ENCODE measurements around the gene BEX4. TPM values are rescaled to one million over a fixed set of nuclear protein-coding genes. Genes with fewer than 3 reads are reported as not detected.
"Not testable (repeated sequence)": the region's sequence is repeated elsewhere in the genome, so short reads cannot be mapped to it uniquely, and the experiment has no call there.

BEX4 gene
- total and polyA plus RNA-seq, 2 experiments from 2014 or later, result 39.3 to 135 TPM

GRCh38 chrX:103234869-103235268, 20.0 kb downstream of the BEX4 start:
- H4K20me1 ChIP-seq (replicated peaks; ENCODE audit: insufficient read depth), result no peaks in the 10 kb centered on the region
- H3K27ac Mint-ChIP-seq, result no peak overlapping the region
- H3K9me3 Mint-ChIP-seq, result no peaks in the 10 kb centered on the region
- no peak for TF ChIP-seq ZNF114 (CRISPR knock-in tag; IDR thresholded peaks at IDR 0.05)
- TF ChIP-seq, protein P1, sequence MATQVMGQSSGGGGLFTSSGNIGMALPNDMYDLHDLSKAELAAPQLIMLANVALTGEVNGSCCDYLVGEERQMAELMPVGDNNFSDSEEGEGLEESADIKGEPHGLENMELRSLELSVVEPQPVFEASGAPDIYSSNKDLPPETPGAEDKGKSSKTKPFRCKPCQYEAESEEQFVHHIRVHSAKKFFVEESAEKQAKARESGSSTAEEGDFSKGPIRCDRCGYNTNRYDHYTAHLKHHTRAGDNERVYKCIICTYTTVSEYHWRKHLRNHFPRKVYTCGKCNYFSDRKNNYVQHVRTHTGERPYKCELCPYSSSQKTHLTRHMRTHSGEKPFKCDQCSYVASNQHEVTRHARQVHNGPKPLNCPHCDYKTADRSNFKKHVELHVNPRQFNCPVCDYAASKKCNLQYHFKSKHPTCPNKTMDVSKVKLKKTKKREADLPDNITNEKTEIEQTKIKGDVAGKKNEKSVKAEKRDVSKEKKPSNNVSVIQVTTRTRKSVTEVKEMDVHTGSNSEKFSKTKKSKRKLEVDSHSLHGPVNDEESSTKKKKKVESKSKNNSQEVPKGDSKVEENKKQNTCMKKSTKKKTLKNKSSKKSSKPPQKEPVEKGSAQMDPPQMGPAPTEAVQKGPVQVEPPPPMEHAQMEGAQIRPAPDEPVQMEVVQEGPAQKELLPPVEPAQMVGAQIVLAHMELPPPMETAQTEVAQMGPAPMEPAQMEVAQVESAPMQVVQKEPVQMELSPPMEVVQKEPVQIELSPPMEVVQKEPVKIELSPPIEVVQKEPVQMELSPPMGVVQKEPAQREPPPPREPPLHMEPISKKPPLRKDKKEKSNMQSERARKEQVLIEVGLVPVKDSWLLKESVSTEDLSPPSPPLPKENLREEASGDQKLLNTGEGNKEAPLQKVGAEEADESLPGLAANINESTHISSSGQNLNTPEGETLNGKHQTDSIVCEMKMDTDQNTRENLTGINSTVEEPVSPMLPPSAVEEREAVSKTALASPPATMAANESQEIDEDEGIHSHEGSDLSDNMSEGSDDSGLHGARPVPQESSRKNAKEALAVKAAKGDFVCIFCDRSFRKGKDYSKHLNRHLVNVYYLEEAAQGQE (IDR thresholded peaks at IDR 0.05; ENCODE audit: unreplicated experiment), result no peak
- TF ChIP-seq, protein P2, sequence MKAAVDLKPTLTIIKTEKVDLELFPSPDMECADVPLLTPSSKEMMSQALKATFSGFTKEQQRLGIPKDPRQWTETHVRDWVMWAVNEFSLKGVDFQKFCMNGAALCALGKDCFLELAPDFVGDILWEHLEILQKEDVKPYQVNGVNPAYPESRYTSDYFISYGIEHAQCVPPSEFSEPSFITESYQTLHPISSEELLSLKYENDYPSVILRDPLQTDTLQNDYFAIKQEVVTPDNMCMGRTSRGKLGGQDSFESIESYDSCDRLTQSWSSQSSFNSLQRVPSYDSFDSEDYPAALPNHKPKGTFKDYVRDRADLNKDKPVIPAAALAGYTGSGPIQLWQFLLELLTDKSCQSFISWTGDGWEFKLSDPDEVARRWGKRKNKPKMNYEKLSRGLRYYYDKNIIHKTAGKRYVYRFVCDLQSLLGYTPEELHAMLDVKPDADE (IDR thresholded peaks at IDR 0.05), result no peak
- TF ChIP-seq CREB1 (CRISPR knock-in tag; IDR thresholded peaks at IDR 0.05; ENCODE audit: low read depth), result no peak
- TF ChIP-seq STAT1 (IDR thresholded peaks at IDR 0.05; ENCODE audit: unreplicated experiment), result no peak
- H3K27me3 ChIP-seq (ENCODE audit: insufficient read depth), result no peaks in the 10 kb centered on the region
- no peak overlapping the region for H3K4me3 ChIP-seq
- DNase-seq (ENCODE audit: low spot score) (no peak), ATAC-seq (no peak)
- no peaks in the 10 kb centered on the region for H3K36me3 ChIP-seq (ENCODE audit: insufficient read depth)
- no peak overlapping the region for H3K27ac ChIP-seq (ENCODE audit: low read depth)
- no peak overlapping the region for H3K4me2 ChIP-seq
- H3K36me3 Mint-ChIP-seq (ENCODE audit: low read depth), result no peaks in the 10 kb centered on the region
- H3K4me1 Mint-ChIP-seq, result peaks cover 7% of the 10 kb centered on the region; the same call in 2 of the 3 replicates
- H3K79me2 ChIP-seq (replicated peaks; ENCODE audit: insufficient read depth), result no peaks in the 10 kb centered on the region
- H3K27me3 Mint-ChIP-seq (ENCODE audit: insufficient read depth, low read depth, poor library complexity), result peaks cover 1% of the 10 kb centered on the region
- no peak overlapping the region for H3K4me3 Mint-ChIP-seq
- H3K9me2 ChIP-seq (ENCODE audit: insufficient read depth), result no peaks in the 10 kb centered on the region
- no peaks in the 10 kb centered on the region for H3F3A ChIP-seq (replicated peaks; ENCODE audit: low read depth)
- H2AFZ ChIP-seq, result no peak overlapping the region
- no peaks in the 10 kb centered on the region for H3K4me1 ChIP-seq (ENCODE audit: insufficient read depth)

- not testable (repeated sequence) for H4K20me1 ChIP-seq (replicated peaks; ENCODE audit: insufficient read depth); H3K79me2 ChIP-seq (replicated peaks; ENCODE audit: insufficient read depth); H3K36me3 Mint-ChIP-seq (ENCODE audit: low read depth); H3K4me3 ChIP-seq; H3K27me3 ChIP-seq (ENCODE audit: insufficient read depth); H3K4me1 Mint-ChIP-seq; H3K27ac ChIP-seq (ENCODE audit: low read depth); DNase-seq (ENCODE audit: low spot score); H2AFZ ChIP-seq; H3K27me3 Mint-ChIP-seq (ENCODE audit: insufficient read depth, low read depth, poor library complexity); H3K4me1 ChIP-seq (ENCODE audit: insufficient read depth); H3K27ac Mint-ChIP-seq; H3K4me3 Mint-ChIP-seq; ATAC-seq; H3K9me2 ChIP-seq (ENCODE audit: insufficient read depth); H3K36me3 ChIP-seq (ENCODE audit: insufficient read depth); H3F3A ChIP-seq (replicated peaks; ENCODE audit: low read depth); H3K4me2 ChIP-seq; H3K9me3 Mint-ChIP-seq
Measured at GRCh38 chrX:103235608-103236007, 20.7 kb downstream of the BEX4 start.

- Histone ChIP-seq H3K4me1 (ENCODE audit: insufficient read depth) (no peaks in the 10 kb centered on the region), H3K4me2 (no peak overlapping the region), H2AFZ (no peak overlapping the region), H3K4me3 (no peak overlapping the region), H3K27me3 (ENCODE audit: insufficient read depth) (no peaks in the 10 kb centered on the region), H3K36me3 (ENCODE audit: insufficient read depth) (no peaks in the 10 kb centered on the region), H3F3A (replicated peaks; ENCODE audit: low read depth) (no peaks in the 10 kb centered on the region), H3K27ac (ENCODE audit: low read depth) (no peak overlapping the region), H3K9me2 (ENCODE audit: insufficient read depth) (no peaks in the 10 kb centered on the region), H4K20me1 (replicated peaks; ENCODE audit: insufficient read depth) (no peaks in the 10 kb centered on the region), H3K79me2 (replicated peaks; ENCODE audit: insufficient read depth) (no peaks in the 10 kb centered on the region)
- ATAC-seq (no peak), DNase-seq (ENCODE audit: low spot score) (no peak)
- H3K4me1 Mint-ChIP-seq, result peaks cover 7% of the 10 kb centered on the region; the same call in 2 of the 3 replicates
- peaks cover 1% of the 10 kb centered on the region for H3K27me3 Mint-ChIP-seq (ENCODE audit: insufficient read depth, low read depth, poor library complexity)
- H3K4me3 Mint-ChIP-seq, result no peak overlapping the region
- no peaks in the 10 kb centered on the region for H3K36me3 Mint-ChIP-seq (ENCODE audit: low read depth)
- H3K9me3 Mint-ChIP-seq, result no peaks in the 10 kb centered on the region
- no peak overlapping the region for H3K27ac Mint-ChIP-seq
- TF ChIP-seq, protein P1 (IDR thresholded peaks at IDR 0.05; ENCODE audit: unreplicated experiment), result no peak
- no peak for TF ChIP-seq CREB1 (CRISPR knock-in tag; IDR thresholded peaks at IDR 0.05; ENCODE audit: low read depth)
- no peak for TF ChIP-seq EZH2phosphoT487 (IDR thresholded peaks at IDR 0.05; ENCODE audit: unreplicated experiment)
Measured at GRCh38 chrX:103236296-103236695, 21.4 kb downstream of the BEX4 start.

Data from GM23338 (cell line).